ENCODE results near the gene OR8B8.

OR8B8 gene

DNA sequence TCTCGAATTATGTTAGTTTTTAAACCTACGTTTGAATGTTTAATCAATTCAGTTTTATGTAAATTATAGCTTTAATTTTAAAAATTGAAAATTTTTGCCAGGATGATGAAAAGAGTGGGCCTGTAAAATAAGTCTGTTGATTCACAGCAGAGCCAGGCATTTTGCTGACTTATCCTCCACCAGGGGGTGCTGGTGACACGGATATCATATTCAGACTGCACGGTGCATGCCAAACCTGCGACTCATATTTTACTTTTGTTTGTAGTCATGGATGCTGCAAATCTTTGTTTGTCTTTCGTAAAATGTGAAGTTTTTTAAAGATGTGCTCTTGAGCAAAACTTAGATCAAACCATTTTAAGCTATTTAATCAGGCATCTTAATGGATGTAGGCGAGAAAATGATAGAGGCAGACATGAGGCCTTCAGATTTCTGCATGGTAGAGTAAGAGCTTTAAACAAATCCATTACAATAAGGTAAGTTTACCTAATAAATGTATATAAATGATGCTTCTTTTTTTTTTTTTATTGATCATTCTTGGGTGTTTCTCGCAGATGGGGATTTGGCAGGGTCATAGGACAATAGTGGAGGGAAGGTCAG, 43.1 kb downstream of the OR8B8 start:
- TF ChIP-seq TEAD4 (IDR thresholded peaks at IDR 0.05) (no peak), RAD21 (IDR thresholded peaks at IDR 0.05; ENCODE audit: low read depth) (peak; percentile 67), FOXM1 (IDR thresholded peaks at IDR 0.05; ENCODE audit: borderline replicate concordance, low read depth) (no peak)

DNA sequence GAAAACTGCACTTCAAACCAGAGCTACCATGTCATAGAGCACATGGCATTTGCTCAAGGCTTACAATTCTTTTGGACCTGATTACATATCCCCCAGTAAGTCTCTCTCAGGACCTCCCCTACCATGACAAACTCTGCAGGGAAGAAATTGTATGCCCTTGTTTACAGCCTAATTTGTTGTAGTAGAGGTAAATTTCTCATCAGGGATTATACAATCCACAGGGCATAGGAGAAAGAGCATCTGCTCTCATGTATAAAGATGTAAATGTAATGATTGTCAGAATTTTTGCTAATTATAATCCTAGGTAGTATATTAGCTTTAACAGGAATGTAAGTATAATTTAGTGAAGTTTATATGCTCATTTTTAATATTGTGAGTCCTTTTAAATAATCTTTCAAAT, 46.6 kb downstream of the OR8B8 start, which contains the start of gene OR8B3:
TSS of gene OR8B3 (minus strand) at position 101 of the 400 bp plus-strand sequence. CDS start 1,673 bp downstream, outside the sequence.
- TF ChIP-seq EGR1 (IDR thresholded peaks at IDR 0.05) = no peak
- TF ChIP-seq ZBTB7A (IDR thresholded peaks at IDR 0.05; ENCODE audit: low read depth) = no peak
- no peak for TF ChIP-seq NFIC (IDR thresholded peaks at IDR 0.05)
- no peak for TF ChIP-seq FOXM1 (IDR thresholded peaks at IDR 0.05; ENCODE audit: borderline replicate concordance, low read depth)
- TF ChIP-seq CREB1 (IDR thresholded peaks at IDR 0.05; ENCODE audit: low read depth) = no peak
- TF ChIP-seq TEAD4 (IDR thresholded peaks at IDR 0.05) = no peak
- TF ChIP-seq TCF12 (IDR thresholded peaks at IDR 0.05; ENCODE audit: low read depth) = no peak
- no peak for TF ChIP-seq TAF1 (IDR thresholded peaks at IDR 0.05; ENCODE audit: low read depth)
- TF ChIP-seq, protein P1, sequence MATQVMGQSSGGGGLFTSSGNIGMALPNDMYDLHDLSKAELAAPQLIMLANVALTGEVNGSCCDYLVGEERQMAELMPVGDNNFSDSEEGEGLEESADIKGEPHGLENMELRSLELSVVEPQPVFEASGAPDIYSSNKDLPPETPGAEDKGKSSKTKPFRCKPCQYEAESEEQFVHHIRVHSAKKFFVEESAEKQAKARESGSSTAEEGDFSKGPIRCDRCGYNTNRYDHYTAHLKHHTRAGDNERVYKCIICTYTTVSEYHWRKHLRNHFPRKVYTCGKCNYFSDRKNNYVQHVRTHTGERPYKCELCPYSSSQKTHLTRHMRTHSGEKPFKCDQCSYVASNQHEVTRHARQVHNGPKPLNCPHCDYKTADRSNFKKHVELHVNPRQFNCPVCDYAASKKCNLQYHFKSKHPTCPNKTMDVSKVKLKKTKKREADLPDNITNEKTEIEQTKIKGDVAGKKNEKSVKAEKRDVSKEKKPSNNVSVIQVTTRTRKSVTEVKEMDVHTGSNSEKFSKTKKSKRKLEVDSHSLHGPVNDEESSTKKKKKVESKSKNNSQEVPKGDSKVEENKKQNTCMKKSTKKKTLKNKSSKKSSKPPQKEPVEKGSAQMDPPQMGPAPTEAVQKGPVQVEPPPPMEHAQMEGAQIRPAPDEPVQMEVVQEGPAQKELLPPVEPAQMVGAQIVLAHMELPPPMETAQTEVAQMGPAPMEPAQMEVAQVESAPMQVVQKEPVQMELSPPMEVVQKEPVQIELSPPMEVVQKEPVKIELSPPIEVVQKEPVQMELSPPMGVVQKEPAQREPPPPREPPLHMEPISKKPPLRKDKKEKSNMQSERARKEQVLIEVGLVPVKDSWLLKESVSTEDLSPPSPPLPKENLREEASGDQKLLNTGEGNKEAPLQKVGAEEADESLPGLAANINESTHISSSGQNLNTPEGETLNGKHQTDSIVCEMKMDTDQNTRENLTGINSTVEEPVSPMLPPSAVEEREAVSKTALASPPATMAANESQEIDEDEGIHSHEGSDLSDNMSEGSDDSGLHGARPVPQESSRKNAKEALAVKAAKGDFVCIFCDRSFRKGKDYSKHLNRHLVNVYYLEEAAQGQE (IDR thresholded peaks at IDR 0.05; ENCODE audit: low read depth) = no peak
- TF ChIP-seq, protein P2, sequence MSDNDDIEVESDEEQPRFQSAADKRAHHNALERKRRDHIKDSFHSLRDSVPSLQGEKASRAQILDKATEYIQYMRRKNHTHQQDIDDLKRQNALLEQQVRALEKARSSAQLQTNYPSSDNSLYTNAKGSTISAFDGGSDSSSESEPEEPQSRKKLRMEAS (IDR thresholded peaks at IDR 0.05) = no peak
- TF ChIP-seq YY1 (IDR thresholded peaks at IDR 0.05; ENCODE audit: low read depth) = no peak
- TF ChIP-seq, protein P3, sequence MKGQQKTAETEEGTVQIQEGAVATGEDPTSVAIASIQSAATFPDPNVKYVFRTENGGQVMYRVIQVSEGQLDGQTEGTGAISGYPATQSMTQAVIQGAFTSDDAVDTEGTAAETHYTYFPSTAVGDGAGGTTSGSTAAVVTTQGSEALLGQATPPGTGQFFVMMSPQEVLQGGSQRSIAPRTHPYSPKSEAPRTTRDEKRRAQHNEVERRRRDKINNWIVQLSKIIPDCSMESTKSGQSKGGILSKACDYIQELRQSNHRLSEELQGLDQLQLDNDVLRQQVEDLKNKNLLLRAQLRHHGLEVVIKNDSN (IDR thresholded peaks at IDR 0.05) = no peak
- TF ChIP-seq RAD21 (IDR thresholded peaks at IDR 0.05; ENCODE audit: low read depth) = no peak
- TF ChIP-seq EP300 (IDR thresholded peaks at IDR 0.05; ENCODE audit: borderline replicate concordance) = no peak
- no peak for TF ChIP-seq CEBPB (IDR thresholded peaks at IDR 0.05)

DNA sequence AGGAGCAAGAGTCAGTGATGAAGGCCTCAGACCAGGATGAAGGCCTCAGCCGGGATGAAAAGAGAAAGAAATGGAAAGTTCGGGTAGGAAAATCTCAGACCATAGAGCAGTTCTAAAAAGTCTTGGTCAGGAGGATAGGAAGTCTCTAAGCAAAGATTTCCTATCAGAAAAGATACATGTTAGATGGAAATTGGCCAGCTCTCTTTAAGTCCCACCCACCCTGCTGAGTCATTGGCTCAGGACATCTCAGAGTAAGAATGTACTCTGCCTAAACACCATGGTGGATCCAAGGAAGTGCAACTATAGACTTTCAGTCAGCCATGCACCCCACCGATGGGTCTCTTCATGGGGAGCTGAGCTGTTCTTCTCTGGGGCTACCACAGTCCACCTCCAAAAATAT, 51.1 kb downstream of the OR8B8 start:
- TF ChIP-seq, protein P3 (IDR thresholded peaks at IDR 0.05) = no peak
- TF ChIP-seq TEAD4 (IDR thresholded peaks at IDR 0.05) (no peak), CREB1 (IDR thresholded peaks at IDR 0.05; ENCODE audit: low read depth) (no peak), TCF12 (IDR thresholded peaks at IDR 0.05; ENCODE audit: low read depth) (no peak), FOXM1 (IDR thresholded peaks at IDR 0.05; ENCODE audit: borderline replicate concordance, low read depth) (no peak), YY1 (IDR thresholded peaks at IDR 0.05; ENCODE audit: low read depth) (no peak), ZBTB7A (IDR thresholded peaks at IDR 0.05; ENCODE audit: low read depth) (no peak), CEBPB (IDR thresholded peaks at IDR 0.05) (no peak), NFIC (IDR thresholded peaks at IDR 0.05) (no peak), TAF1 (IDR thresholded peaks at IDR 0.05; ENCODE audit: low read depth) (no peak), RAD21 (IDR thresholded peaks at IDR 0.05; ENCODE audit: low read depth) (no peak), EGR1 (IDR thresholded peaks at IDR 0.05) (no peak), EP300 (IDR thresholded peaks at IDR 0.05; ENCODE audit: borderline replicate concordance) (no peak)
- TF ChIP-seq, protein P1 (IDR thresholded peaks at IDR 0.05; ENCODE audit: low read depth) = no peak
- TF ChIP-seq, protein P2 (IDR thresholded peaks at IDR 0.05) = no peak

Data from Ishikawa (cell line).